ENCODE results near the gene NOPCHAP1.
A peak's percentile ranks its signal among the peaks of the same experiment; 100 is the strongest.

NOPCHAP1 gene

DNA sequence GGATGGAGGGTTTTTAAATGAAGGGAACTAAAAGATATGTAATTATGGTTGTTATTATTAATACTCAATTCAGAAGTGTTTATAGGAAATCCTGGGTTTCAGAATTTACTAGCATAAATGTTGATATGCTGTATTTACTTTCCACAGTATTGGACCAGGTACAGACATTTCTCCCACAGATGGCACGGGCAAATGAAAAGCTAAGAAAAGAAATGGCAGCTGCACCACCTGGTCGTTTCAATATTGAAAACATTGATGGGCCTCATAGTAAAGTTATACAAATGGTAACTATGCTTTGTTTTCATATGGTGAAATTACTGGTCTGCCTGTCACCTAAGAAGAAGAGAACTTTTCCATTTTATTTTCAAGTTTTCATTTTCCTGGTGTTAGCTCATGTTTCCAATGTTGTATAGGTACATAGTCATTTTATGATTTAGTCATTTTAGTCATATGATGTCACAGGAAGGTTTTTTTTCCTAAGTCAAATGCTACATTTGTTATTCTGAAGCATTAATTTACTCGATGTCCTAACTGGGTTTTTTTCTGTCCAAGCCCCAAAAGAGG is 5.5 kb downstream of the NOPCHAP1 start:
- Histone ChIP-seq H4K91ac (ENCODE audit: low read length) (no peak overlapping the region), H3K27ac (ENCODE audit: low read length, poor library complexity, severe bottlenecking) (no peak overlapping the region), H2BK12ac (ENCODE audit: low read length in 2 of 2) (no peak overlapping the region), H2BK5ac (ENCODE audit: low read depth, low read length, poor library complexity, severe bottlenecking) (no peak overlapping the region), H3K18ac (ENCODE audit: low read depth in 1 of 2, low read length in 2 of 2) (no peak overlapping the region), H3K79me1 (replicated peaks; ENCODE audit: low read length, poor library complexity, severe bottlenecking) (peaks cover 31% of the 10 kb centered on the region), H3K27me3 (ENCODE audit: control insufficient read depth in 1 of 2, insufficient read depth in 1 of 2, low read length in 2 of 2) (no peaks in the 10 kb centered on the region), H4K8ac (ENCODE audit: low read length) (no peak overlapping the region), H2BK15ac (ENCODE audit: low read depth, poor library complexity, severe bottlenecking) (no peak overlapping the region), H3K23ac (ENCODE audit: low read length in 2 of 2) (no peak overlapping the region), H3K9ac (ENCODE audit: low read length) (no peak overlapping the region), H3K4me2 (ENCODE audit: low read length, poor library complexity, severe bottlenecking) (no peak overlapping the region), H3K14ac (ENCODE audit: low read length in 2 of 2) (no peak overlapping the region), H3K36me3 (ENCODE audit: control insufficient read depth in 1 of 2, insufficient read depth in 2 of 2, low read depth in 1 of 2, low read length in 2 of 2) (peaks cover 13 to 82% of the 10 kb centered on the region in 2 experiments), H3K4me1 (ENCODE audit: control insufficient read depth, insufficient read depth, low read depth, low read length) (no peaks in the 10 kb centered on the region), H2AFZ (ENCODE audit: low read depth, low read length) (no peak overlapping the region), H3K4ac (ENCODE audit: low read depth in 1 of 2, low read length in 2 of 2) (no peak overlapping the region), H3K9me3 (ENCODE audit: control insufficient read depth, low read length) (no peaks in the 10 kb centered on the region), H2BK120ac (ENCODE audit: low read depth, low read length) (no peak overlapping the region), H2AK5ac (ENCODE audit: low read length, severe bottlenecking) (no peak overlapping the region), H3K4me3 (ENCODE audit: insufficient read depth in 1 of 2, low read depth in 1 of 2, low read length in 2 of 2) (no peak overlapping the region)
- 90% methylated on average over 2 of the region's 3 CpGs for WGBS
- no peak for DNase-seq

- H3K9me3 ChIP-seq (ENCODE audit: control insufficient read depth, low read length) = no peaks in the 10 kb centered on the region
- no peak overlapping the region for H3K4me3 ChIP-seq (ENCODE audit: insufficient read depth in 1 of 2, low read depth in 1 of 2, low read length in 2 of 2)
- no peak overlapping the region for H3K27ac ChIP-seq (ENCODE audit: low read length, poor library complexity, severe bottlenecking)
- no peak overlapping the region for H2BK5ac ChIP-seq (ENCODE audit: low read depth, low read length, poor library complexity, severe bottlenecking)
- no peak overlapping the region for H2BK15ac ChIP-seq (ENCODE audit: low read depth, poor library complexity, severe bottlenecking)
- no peak overlapping the region for H4K91ac ChIP-seq (ENCODE audit: low read length)
- H3K79me1 ChIP-seq (replicated peaks; ENCODE audit: low read length, poor library complexity, severe bottlenecking) = peaks cover 32% of the 10 kb centered on the region
- no peak overlapping the region for H2BK12ac ChIP-seq (ENCODE audit: low read length in 2 of 2)
- no peak overlapping the region for H3K4me2 ChIP-seq (ENCODE audit: low read length, poor library complexity, severe bottlenecking)
- H4K8ac ChIP-seq (ENCODE audit: low read length) = no peak overlapping the region
- H3K27me3 ChIP-seq (ENCODE audit: control insufficient read depth in 1 of 2, insufficient read depth in 1 of 2, low read length in 2 of 2) = no peaks in the 10 kb centered on the region
- H3K36me3 ChIP-seq (ENCODE audit: control insufficient read depth in 1 of 2, insufficient read depth in 2 of 2, low read depth in 1 of 2, low read length in 2 of 2) = peaks cover 24 to 95% of the 10 kb centered on the region in 2 experiments
- H2AFZ ChIP-seq (ENCODE audit: low read depth, low read length) = no peak overlapping the region
- H2BK120ac ChIP-seq (ENCODE audit: low read depth, low read length) = no peak overlapping the region
- no peak overlapping the region for H3K23ac ChIP-seq (ENCODE audit: low read length in 2 of 2)
- H3K9ac ChIP-seq (ENCODE audit: low read length) = no peak overlapping the region
- H3K4ac ChIP-seq (ENCODE audit: low read depth in 1 of 2, low read length in 2 of 2) = no peak overlapping the region
- 100% methylated on average over 2 of the region's 3 CpGs for WGBS
- no peak overlapping the region for H3K18ac ChIP-seq (ENCODE audit: low read depth in 1 of 2, low read length in 2 of 2)
- H3K14ac ChIP-seq (ENCODE audit: low read length in 2 of 2) = no peak overlapping the region
- H2AK5ac ChIP-seq (ENCODE audit: low read length, severe bottlenecking) = no peak overlapping the region
- DNase-seq = no peak
- H3K4me1 ChIP-seq (ENCODE audit: control insufficient read depth, insufficient read depth, low read depth, low read length) = peaks cover 8% of the 10 kb centered on the region
These were observed 8.2 kb downstream of the NOPCHAP1 start for GRCh38 chr12:104994336-104994735.

DNA sequence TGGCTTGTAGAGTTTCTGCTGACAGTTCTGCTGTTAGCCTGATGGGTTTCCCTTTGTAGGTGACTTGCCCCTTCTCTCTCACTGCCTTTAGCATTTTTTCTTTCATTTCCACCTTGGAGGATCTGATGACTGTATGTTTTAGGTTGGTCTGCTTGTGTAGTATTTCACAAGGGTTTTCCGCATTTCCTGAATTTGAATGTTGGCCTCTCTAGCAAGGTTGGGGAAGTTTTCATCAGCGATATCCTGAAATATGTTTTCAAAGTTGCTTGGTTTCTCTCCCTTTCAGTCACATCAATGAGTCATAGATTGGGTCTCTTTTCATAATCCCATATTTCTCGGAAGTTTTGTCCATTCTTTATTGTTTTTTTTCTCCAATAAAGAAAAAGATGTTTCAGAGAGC is 11.4 kb downstream of the NOPCHAP1 start:
- H3K4me1 ChIP-seq (ENCODE audit: control insufficient read depth, insufficient read depth, low read depth, low read length) = peaks cover 8% of the 10 kb centered on the region
- H3K27me3 ChIP-seq (ENCODE audit: control insufficient read depth in 1 of 2, insufficient read depth in 1 of 2, low read length in 2 of 2) = no peaks in the 10 kb centered on the region
- no peak overlapping the region for H4K91ac ChIP-seq (ENCODE audit: low read length)
- no peaks in the 10 kb centered on the region for H3K9me3 ChIP-seq (ENCODE audit: control insufficient read depth, low read length)
- no peak for DNase-seq
- no peak overlapping the region for H3K23ac ChIP-seq (ENCODE audit: low read length in 2 of 2)
- H2BK5ac ChIP-seq (ENCODE audit: low read depth, low read length, poor library complexity, severe bottlenecking) = no peak overlapping the region
- no peak overlapping the region for H2BK15ac ChIP-seq (ENCODE audit: low read depth, poor library complexity, severe bottlenecking)
- no peak overlapping the region for H3K27ac ChIP-seq (ENCODE audit: low read length, poor library complexity, severe bottlenecking)
- no peak overlapping the region for H3K4ac ChIP-seq (ENCODE audit: low read depth in 1 of 2, low read length in 2 of 2)
- H2BK120ac ChIP-seq (ENCODE audit: low read depth, low read length) = no peak overlapping the region
- H2AFZ ChIP-seq (ENCODE audit: low read depth, low read length) = no peak overlapping the region
- H3K14ac ChIP-seq (ENCODE audit: low read length in 2 of 2) = no peak overlapping the region
- peaks cover 25 to 95% of the 10 kb centered on the region in 2 experiments for H3K36me3 ChIP-seq (ENCODE audit: control insufficient read depth in 1 of 2, insufficient read depth in 2 of 2, low read depth in 1 of 2, low read length in 2 of 2)
- H3K4me3 ChIP-seq (ENCODE audit: insufficient read depth in 1 of 2, low read depth in 1 of 2, low read length in 2 of 2) = no peak overlapping the region
- no peak overlapping the region for H3K9ac ChIP-seq (ENCODE audit: low read length)
- H3K79me1 ChIP-seq (replicated peaks; ENCODE audit: low read length, poor library complexity, severe bottlenecking) = peaks cover 22% of the 10 kb centered on the region
- no peak overlapping the region for H3K4me2 ChIP-seq (ENCODE audit: low read length, poor library complexity, severe bottlenecking)
- H2AK5ac ChIP-seq (ENCODE audit: low read length, severe bottlenecking) = no peak overlapping the region
- H4K8ac ChIP-seq (ENCODE audit: low read length) = no peak overlapping the region
- 96% methylated on average over 2 of the region's 3 CpGs for WGBS
- no peak overlapping the region for H3K18ac ChIP-seq (ENCODE audit: low read depth in 1 of 2, low read length in 2 of 2)
- no peak overlapping the region for H2BK12ac ChIP-seq (ENCODE audit: low read length in 2 of 2)

DNA sequence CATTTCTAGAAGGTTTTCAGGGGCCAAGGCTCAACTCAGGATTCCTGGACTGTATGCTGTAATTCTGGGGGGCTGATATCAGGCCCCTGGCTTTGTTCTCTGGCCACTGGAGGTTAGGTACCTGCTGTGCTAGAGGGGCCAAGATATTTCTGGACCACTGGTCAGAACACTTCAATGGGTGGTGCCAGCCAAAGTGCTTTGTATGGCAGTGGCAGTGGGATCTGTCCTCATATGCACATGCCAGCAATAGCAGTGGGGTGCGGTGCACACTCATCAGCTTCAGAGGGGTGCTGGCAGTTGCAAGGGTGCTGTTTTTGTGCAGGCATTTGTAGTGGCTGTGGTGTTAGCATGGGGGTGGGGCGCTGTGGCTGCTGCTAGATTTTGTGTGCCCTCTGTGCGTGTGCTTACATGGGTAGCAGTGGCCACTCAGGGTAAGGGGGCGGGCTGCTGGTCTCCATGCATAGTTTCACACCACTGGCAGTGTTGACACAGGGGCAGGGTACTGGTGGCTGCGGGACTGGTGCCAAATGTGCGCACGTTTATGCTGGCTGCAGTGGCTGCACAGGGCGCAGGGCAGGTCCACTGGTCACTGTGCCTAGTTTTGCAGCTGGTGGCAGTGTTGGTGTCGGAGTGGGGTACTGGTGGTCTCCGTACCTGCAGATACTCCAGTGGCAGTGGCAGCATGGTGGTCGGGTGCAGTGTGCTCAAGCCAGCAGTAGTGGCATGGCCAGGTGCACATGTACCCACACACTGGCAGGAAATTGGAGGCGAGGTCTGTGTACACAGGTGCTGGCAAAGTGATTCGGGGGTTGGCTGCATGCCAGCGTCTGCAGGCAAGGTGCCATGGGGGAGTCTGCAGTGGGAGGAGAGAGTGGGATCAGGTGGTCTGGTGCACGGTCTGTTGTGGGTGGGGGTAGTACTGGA is 12.6 kb downstream of the NOPCHAP1 start:
- Histone ChIP-seq H2BK5ac (ENCODE audit: low read depth, low read length, poor library complexity, severe bottlenecking) (no peak overlapping the region), H2AFZ (ENCODE audit: low read depth, low read length) (no peak overlapping the region), H3K14ac (ENCODE audit: low read length in 2 of 2) (no peak overlapping the region), H3K27me3 (ENCODE audit: control insufficient read depth in 1 of 2, insufficient read depth in 1 of 2, low read length in 2 of 2) (no peaks in the 10 kb centered on the region), H4K91ac (ENCODE audit: low read length) (no peak overlapping the region), H2BK15ac (ENCODE audit: low read depth, poor library complexity, severe bottlenecking) (no peak overlapping the region), H2BK120ac (ENCODE audit: low read depth, low read length) (no peak overlapping the region), H3K4me3 (ENCODE audit: insufficient read depth in 1 of 2, low read depth in 1 of 2, low read length in 2 of 2) (peak overlapping the region in 1 of 2 experiments; percentile 20), H3K4me2 (ENCODE audit: low read length, poor library complexity, severe bottlenecking) (no peak overlapping the region), H3K18ac (ENCODE audit: low read depth in 1 of 2, low read length in 2 of 2) (no peak overlapping the region), H3K79me1 (replicated peaks; ENCODE audit: low read length, poor library complexity, severe bottlenecking) (peaks cover 16% of the 10 kb centered on the region), H2AK5ac (ENCODE audit: low read length, severe bottlenecking) (no peak overlapping the region), H3K4ac (ENCODE audit: low read depth in 1 of 2, low read length in 2 of 2) (peak overlapping the region in 1 of 2 experiments; percentile 21), H3K23ac (ENCODE audit: low read length in 2 of 2) (no peak overlapping the region), H3K9ac (ENCODE audit: low read length) (no peak overlapping the region), H3K9me3 (ENCODE audit: control insufficient read depth, low read length) (no peaks in the 10 kb centered on the region), H2BK12ac (ENCODE audit: low read length in 2 of 2) (no peak overlapping the region), H4K8ac (ENCODE audit: low read length) (no peak overlapping the region), H3K27ac (ENCODE audit: low read length, poor library complexity, severe bottlenecking) (no peak overlapping the region), H3K4me1 (ENCODE audit: control insufficient read depth, insufficient read depth, low read depth, low read length) (peaks cover 8% of the 10 kb centered on the region), H3K36me3 (ENCODE audit: control insufficient read depth in 1 of 2, insufficient read depth in 2 of 2, low read depth in 1 of 2, low read length in 2 of 2) (peaks cover 19 to 95% of the 10 kb centered on the region in 2 experiments)
- WGBS = 99% methylated on average over 15 of the region's 15 CpGs
- no peak for DNase-seq

Measured in mesenchymal stem cell (in vitro differentiated cells and primary cell).